NCI-H2227 treated with DMSO at 0.1 percent for 48 hours (cell line): ENCODE measurements around the gene COP1.
"Not testable (repeated sequence)": the region's sequence is repeated elsewhere in the genome, so short reads cannot be mapped to it uniquely, and the experiment has no call there.

Source experiments
- DNase-seq: peaks from one replicate; lab custom pipeline; 2025; lab: John Stamatoyannopoulos, UW

COP1 gene

DNA sequence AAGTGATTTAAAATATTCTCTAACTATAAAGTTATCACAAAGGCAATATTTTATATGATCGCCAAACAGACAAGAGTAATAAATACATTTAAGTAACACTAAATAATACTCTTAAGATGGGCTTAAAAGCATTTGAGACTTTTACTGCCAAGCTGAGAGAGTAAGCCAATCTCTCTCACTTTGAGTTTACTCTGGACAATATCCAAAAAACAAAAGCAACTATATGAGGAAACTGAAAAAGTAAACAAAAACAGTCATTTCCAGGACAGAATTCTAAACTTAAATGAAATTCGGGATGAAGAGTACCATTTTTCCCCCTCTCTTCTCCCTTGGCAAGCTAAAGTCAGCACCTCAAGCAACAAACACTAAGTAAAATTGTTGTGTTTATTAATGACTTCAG is 173.2 kb downstream of the COP1 start:
- DNase-seq: no peak

DNA sequence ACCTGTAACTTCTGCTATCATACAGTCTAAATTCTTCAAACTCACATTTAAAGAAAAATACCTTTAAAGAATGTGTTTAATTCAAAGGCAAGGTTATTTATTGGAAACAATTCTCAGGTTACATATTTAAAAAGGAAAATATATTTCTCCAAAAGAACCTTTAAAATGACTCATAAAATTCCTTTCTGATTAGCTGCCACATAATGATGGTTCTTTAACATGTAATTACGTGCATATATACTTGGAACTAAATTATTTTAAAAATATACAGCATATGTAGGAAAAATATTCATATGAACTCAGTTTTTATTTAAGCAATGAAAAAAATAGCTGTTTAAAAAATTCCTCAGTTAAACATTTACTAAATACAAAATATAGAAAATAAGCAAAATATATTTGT is 173.6 kb downstream of the COP1 start:
- DNase-seq: no peak

DNA sequence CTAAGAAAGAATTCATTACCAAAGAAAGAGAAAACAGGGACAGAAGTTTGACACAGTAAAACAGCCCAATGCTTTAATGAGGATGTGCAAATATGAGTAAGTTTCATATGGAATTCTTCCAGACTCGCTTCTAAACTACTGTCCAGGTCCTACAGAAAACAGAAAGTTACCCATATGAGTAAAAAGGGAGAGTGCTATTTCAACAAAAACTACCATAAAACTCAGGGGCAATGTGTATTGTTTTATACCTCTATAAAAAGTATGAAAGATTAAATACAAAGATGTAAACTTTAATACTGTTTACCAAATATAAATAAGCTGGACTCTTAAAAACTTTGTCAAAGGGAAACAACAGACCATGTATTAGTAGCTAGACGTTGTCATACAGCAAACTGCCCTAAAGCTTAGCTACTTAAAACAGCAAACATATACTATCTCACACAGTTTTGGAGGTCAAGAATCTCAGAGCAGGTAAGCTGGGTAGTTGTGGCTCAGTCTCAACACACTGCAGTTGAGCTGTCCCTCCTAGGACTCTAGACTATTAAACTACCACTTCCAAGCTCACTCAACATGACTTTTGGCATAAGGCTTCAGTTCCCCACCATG is 174.9 kb downstream of the COP1 start:
- no peak for DNase-seq

- DNase-seq: no peak
Measured at GRCh38 chr1:176029609-176030008, 177.5 kb downstream of the COP1 start.

DNA sequence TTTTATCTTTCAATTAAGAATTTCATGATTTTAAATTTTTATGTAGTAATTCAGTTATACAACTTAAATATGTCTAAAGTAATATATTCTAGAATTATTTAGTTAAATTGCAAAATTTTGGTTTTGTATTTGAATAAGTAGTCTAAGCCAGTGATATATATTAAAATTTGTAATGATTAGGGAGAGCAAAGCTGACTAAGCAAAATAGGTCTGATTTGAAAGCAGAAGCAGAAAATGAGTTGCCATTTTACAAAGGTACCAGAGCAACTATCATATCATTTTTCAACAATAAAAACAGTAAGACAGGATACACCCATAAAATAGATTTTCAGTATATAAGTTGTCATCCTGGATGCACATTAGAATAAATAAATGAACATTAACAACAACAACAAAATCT is 177.9 kb downstream of the COP1 start:
- DNase-seq: no peak

- not testable (repeated sequence) for DNase-seq
Measured at GRCh38 chr1:176027934-176028333, 179.2 kb downstream of the COP1 start.

- no peak for DNase-seq
Measured at GRCh38 chr1:176022574-176022973, 184.5 kb downstream of the COP1 start.

DNA sequence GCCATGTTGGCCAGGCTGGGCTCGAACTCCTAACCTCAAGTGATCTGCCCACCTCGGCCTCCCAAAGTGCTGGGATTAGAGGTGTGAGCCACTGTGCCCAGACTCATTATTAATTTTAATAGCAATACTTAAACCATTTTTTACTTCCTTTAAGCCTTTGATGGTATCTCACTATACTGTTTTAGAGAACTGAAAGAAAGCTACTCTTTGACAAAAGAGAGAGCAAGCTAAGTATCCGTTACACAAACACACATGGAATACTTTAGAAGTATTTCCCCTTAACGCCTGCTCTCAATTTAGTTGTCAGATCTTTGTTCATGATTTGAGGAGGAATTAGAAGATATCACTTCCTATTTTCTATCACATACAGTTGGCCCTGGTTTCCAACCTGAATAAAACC is 189.4 kb downstream of the COP1 start:
- DNase-seq: no peak

- no peak for DNase-seq
Measured at GRCh38 chr1:176009951-176010350, 197.1 kb downstream of the COP1 start.

DNA sequence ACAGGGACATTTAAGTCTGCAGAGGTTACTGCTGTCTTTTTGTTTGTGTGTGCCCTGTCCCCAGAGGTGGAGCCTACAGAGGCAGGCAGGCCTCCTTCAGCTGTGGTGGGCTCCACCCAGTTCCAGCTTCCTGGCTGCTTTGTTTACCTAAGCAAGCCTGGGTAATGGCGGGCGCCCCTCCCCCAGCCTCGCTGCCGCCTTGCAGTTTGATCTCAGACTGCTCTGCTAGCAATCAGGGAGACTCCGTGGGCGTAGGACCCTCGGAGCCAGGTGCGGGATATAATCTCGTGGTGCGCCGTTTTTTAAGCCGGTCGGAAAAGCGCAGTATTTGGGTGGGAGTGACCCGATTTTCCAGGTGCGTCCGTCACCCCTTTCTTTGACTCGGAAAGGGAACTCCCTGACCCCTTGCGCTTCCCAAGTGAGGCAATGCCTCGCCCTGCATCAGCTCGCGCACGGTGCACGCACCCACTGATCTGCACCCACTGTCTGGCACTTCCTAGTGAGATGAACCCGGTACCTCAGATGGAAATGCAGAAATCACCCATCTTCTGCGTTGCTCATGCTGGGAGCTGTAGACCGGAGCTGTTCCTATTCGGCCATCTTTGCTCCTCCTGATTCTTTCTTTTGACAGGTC is 199.2 kb downstream of the COP1 start:
- DNase-seq: not testable (repeated sequence)

DNA sequence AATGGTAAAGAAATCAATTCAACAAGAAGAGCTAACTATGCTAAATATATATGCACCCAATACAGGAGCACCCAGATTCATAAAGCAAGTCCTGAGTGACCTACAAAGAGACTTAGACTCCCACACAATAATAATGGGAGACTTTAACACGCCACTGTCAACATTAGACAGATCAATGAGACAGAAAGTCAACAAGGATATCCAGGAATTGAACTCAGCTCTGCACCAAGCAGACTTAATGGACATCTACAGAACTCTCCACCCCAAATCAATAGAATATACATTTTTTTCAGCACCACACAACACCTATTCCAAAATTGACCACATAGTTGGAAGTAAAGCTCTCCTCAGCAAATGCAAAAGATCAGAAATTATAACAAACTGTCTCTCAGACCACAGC is 212.4 kb downstream of the COP1 start:
- DNase-seq: not testable (repeated sequence)

GRCh38 chr1:175992825-175993224 is 214.3 kb downstream of the COP1 start:
- not testable (repeated sequence) for DNase-seq

GRCh38 chr1:175992202-175992601 is 214.9 kb downstream of the COP1 start:
- not testable (repeated sequence) for DNase-seq

GRCh38 chr1:175984813-175985212 is 222.3 kb downstream of the COP1 start:
- DNase-seq: no peak

- DNase-seq: no peak
Measured at GRCh38 chr1:175984057-175984812, 222.9 kb downstream of the COP1 start.

DNA sequence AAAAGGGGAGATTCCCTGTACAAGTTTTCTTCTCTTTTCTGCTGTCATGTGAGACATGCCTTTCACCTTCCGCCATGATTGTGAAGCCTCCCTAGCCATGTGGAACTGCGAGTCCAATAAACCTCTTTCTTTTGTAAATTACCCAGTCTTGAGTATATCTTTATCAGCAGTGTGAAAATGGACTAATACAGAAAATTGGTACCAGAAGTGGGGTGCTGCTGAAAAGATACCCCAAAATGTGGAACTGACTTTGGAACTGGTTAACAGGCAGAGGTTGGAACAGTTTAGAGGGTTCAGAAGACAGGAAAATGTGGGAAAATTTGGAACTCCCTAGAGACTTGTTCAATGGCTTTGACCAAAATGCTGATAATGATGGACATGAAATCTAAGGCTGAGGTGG is 223.7 kb downstream of the COP1 start:
- not testable (repeated sequence) for DNase-seq

- no peak for DNase-seq
Measured at GRCh38 chr1:175981128-175981527, 226.0 kb downstream of the COP1 start.

DNA sequence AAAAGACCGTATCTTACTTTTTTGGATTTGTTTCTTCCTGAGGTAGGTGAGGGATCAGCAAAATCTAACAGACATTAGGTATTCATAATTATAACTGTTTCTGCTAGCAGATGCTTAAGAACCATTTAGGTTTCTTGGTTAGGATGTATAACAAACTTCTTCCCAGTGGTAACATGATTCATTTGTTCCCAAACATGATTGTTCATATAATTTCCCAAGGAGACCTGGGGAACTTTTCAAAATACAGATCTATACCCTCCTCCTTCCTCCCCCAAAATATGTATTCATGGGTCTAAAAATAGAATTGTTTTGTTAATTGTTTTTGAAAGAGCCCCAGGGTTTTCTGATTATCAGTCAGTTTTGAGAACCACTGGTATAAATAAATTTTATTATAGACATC is 228.2 kb downstream of the COP1 start:
- DNase-seq: no peak

- no peak for DNase-seq
Measured at GRCh38 chr1:175978476-175978875, 228.6 kb downstream of the COP1 start.

DNA sequence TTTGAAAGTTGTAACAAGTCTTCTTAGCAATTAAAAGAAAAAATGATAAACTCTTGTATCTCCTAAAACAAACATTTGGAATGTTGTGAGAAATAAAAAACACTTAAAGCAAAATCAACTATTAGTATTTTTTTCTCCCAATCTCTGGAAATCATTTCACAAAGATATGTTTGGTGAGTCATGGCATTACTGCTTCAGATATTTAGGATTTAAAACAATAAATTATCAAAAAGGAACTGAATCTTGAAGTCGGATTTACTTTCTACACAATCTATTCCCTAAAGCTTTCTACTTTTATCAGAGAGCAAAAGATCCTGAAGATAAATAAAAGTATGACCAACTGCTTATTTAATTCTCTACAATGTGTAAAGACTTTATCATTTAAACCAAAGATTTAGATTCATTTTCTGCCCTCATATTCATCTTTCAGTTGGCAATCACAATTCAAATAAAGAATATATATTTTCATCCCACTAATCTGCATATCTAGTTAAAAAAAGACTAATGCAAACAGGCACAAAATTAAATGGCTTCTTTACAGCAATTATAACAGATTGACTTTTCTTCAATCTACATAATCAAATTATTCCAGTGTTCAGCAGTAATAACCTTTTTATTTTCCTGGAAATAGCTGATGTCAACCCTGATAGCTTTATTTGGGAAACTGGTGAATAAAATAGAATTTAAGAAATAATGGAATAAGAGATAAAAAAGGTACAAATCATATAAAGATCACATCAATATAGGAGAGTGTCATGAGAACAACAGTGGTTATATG is 230.0 kb downstream of the COP1 start:
- no peak for DNase-seq

DNA sequence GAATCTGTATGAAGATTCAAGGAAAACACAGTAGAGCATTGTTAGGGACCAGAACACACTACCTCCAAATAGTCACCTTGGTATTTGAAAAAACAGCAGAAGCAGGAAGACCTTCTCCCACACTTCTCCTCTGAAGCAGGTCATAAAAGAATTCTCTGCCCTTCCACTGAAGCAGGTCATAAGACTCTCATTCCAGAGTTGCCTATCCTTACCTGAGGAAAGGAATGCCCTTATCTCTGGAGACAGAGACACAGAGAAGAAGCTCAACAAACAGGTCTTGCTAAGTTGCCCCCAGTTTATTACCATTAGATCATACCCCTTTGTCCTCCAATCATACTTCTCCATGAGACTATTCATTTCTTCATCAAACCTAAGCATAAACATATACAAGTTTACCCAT is 237.9 kb downstream of the COP1 start:
- no peak for DNase-seq

DNA sequence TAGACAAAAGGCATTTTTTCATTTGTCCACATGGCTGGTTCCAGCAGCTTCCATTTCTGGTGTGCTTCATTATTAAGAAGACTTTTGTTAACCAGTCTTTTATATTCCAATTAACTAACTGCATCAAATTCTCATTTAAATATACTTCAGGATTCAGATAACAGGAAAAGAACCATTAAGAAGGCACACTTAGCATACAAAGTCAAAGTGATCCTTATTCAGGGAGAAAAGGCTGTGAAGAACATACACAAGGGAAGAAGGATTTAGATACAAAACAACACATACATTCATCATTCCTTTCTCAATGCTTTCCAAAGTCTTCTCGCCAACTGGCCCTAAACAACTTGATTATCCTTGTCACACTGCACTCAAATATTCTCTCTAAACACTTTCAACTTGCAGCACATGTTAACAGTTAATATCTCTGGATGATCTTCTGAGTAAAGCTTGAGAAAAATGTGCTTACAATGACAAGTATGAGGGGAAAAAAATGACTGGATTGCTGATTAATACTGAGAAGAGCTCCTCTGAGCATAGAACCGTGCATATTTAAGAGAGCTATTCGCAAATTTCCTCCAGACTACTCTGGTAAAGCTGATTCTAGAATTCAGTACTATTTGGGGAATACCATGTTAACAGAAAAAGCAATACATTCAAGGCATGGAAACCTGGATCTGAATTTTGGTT is 238.5 kb downstream of the COP1 start:
- DNase-seq: no peak
